Endothelial cell of umbilical vein (primary cell): ENCODE measurements around the gene SMPX. TPM values are rescaled to one million over a fixed set of nuclear protein-coding genes. Genes with fewer than 3 reads are reported as not detected.

ENCODE experiments used
- BruUV-seq: library from RNA; stranded (reverse); fragments of 400-500 nt; replicated peaks from 2 replicates; lab custom pipeline; 2021; lab: Mats Ljungman, UMichigan
- CTCF ChIA-PET: fragments of 300-600, 350-600 bp; sonication (Branson Sonifier 250); formaldehyde crosslinking; loops from one replicate; lab custom pipeline; 2021; ENCODE audit warnings: antibody characterized with exemption, inconsistent platforms; lab: Charles Lee
- POLR2A ChIA-PET: fragments of 300-600, 350-600 bp; sonication (Branson Sonifier 250); formaldehyde crosslinking; loops from one replicate; lab custom pipeline; 2021; ENCODE audit warnings: antibody characterized with exemption, inconsistent platforms; lab: Charles Lee
- DNase-seq: peaks from one replicate; pipeline ENCODE4 v3.0.0-alpha.2; 2011; ENCODE audit warnings: low read depth, low spot score
- FAIRE-seq: peaks from 2 replicates; lab custom pipeline; 2011; peaks lifted over from hg19 to GRCh38; lab: Jason Lieb, UNC
- H2AFZ ChIP-seq: 2 replicates; pipeline ENCODE4 v1.6.0; 2012; ENCODE audit warnings: low read depth, low read length, control low read depth, inconsistent platforms
- H3K27ac ChIP-seq: 2 replicates; pipeline ENCODE4 v1.5.1; 2011; ENCODE audit warnings: low read depth, mild to moderate bottlenecking, control low read depth, low read length, moderate library complexity; ENCODE audit not compliant: insufficient read depth
- H3K27me3 ChIP-seq, 2 experiments: 2 replicates each; pipeline versions ENCODE4 v1.6.0 to v1.6.1; 2011; ENCODE audit warnings: low read length in 2 of 2, mixed read lengths in 1 of 2; ENCODE audit not compliant: control insufficient read depth in 2 of 2, insufficient read depth in 2 of 2
- H3K36me3 ChIP-seq, 2 experiments: 2 replicates in 1 of 2; 3 replicates in 1 of 2; pipeline ENCODE4 v1.5.1; 2011; ENCODE audit warnings: low read length in 2 of 2, mild to moderate bottlenecking in 1 of 2, moderate library complexity in 1 of 2; ENCODE audit not compliant: control insufficient read depth in 2 of 2, insufficient read depth in 2 of 2; ENCODE audit errors: extremely low read depth in 1 of 2
- H3K4me1 ChIP-seq: 3 replicates; pipeline ENCODE4 v1.5.1; 2011; ENCODE audit warnings: mild to moderate bottlenecking, low read length; ENCODE audit not compliant: control insufficient read depth, insufficient read depth; ENCODE audit errors: extremely low read depth
- H3K4me2 ChIP-seq: 2 replicates; pipeline ENCODE4 v1.6.1; 2011; ENCODE audit warnings: low read length, control low read depth, mixed read lengths; ENCODE audit not compliant: insufficient read depth
- H3K4me3 ChIP-seq, 3 experiments: fragments of 200-600 bp in 1 of 3; sonication (generic), shearing (Covaris generic) in 1 of 3; replicated peaks in 1 of 3; 2 replicates each; pipeline ENCODE4 v1.5.1; 2011 to 2016; ENCODE audit warnings: control low read depth in 3 of 3, low read length in 3 of 3, mild to moderate bottlenecking in 2 of 3, inconsistent platforms in 1 of 3, low read depth in 1 of 3, moderate library complexity in 1 of 3; ENCODE audit not compliant: insufficient read depth in 1 of 3
- H3K79me2 ChIP-seq: 2 replicates; pipeline ENCODE4 v1.6.0; 2012; ENCODE audit warnings: low read length, inconsistent platforms; ENCODE audit not compliant: control insufficient read depth, insufficient read depth
- H3K9ac ChIP-seq: replicated peaks from 2 replicates; pipeline ENCODE3; 2011; ENCODE audit warnings: low read length, control low read depth; ENCODE audit not compliant: insufficient read depth; ENCODE audit errors: extremely low read depth
- H3K9me1 ChIP-seq: replicated peaks from 3 replicates; pipeline ENCODE4 v1.6.0; 2011; ENCODE audit warnings: mild to moderate bottlenecking, low read length; ENCODE audit not compliant: control insufficient read depth, insufficient read depth; ENCODE audit errors: extremely low read depth
- H3K9me3 ChIP-seq: replicated peaks from 2 replicates; pipeline ENCODE4 v1.5.1; 2012; ENCODE audit warnings: low read length, inconsistent platforms; ENCODE audit not compliant: control insufficient read depth, insufficient read depth
- H4K20me1 ChIP-seq: replicated peaks from 2 replicates; pipeline ENCODE3; 2011; ENCODE audit warnings: mild to moderate bottlenecking, low read length; ENCODE audit not compliant: control insufficient read depth, insufficient read depth; ENCODE audit errors: extremely low read depth
- CTCF ChIP-seq, 2 donors: IDR thresholded peaks; 1 replicate in 1 of 2; 2 replicates in 1 of 2; pipeline ENCODE4 v1.5.1; 2011; ENCODE audit warnings: low read length in 2 of 2, mild to moderate bottlenecking in 2 of 2, moderate library complexity in 2 of 2, control low read depth in 1 of 2, inconsistent platforms in 1 of 2, low read depth in 1 of 2; ENCODE audit not compliant: insufficient read depth in 1 of 2; ENCODE audit errors: extremely low read depth in 1 of 2
- EZH2 ChIP-seq: IDR thresholded peaks from 2 replicates; pipeline ENCODE4 v1.6.1; 2012; ENCODE audit warnings: borderline replicate concordance, low read depth, mild to moderate bottlenecking, moderate library complexity, low read length, inconsistent platforms; ENCODE audit not compliant: severe bottlenecking
- FOS ChIP-seq: IDR thresholded peaks from 2 replicates; pipeline ENCODE4 v1.6.1; 2011; ENCODE audit warnings: mild to moderate bottlenecking, low read length, moderate library complexity, borderline replicate concordance; ENCODE audit not compliant: insufficient read depth
- GATA2 ChIP-seq: IDR thresholded peaks from 2 replicates; pipeline ENCODE4 v1.7.0; 2011; ENCODE audit warnings: low read depth, mild to moderate bottlenecking, moderate library complexity, mixed read lengths, low read length; ENCODE audit not compliant: insufficient read length, insufficient read depth
- JUN ChIP-seq: IDR thresholded peaks from 2 replicates; pipeline ENCODE4 v1.6.1; 2011; ENCODE audit warnings: borderline replicate concordance, low read depth; ENCODE audit not compliant: insufficient read length, insufficient read depth
- MAX ChIP-seq: IDR thresholded peaks from 2 replicates; pipeline ENCODE4 v1.6.1; 2011; ENCODE audit not compliant: insufficient read depth, insufficient read length
- MYC ChIP-seq: IDR thresholded peaks from one replicate; pipeline ENCODE4 v1.6.1; 2011; ENCODE audit warnings: mild to moderate bottlenecking, low read depth, low read length
- POLR2A ChIP-seq: IDR thresholded peaks from 2 replicates; pipeline ENCODE4 v1.6.1; 2012; ENCODE audit warnings: low read depth, mild to moderate bottlenecking, control low read depth, low read length
- POLR2AphosphoS5 ChIP-seq: IDR thresholded peaks from 2 replicates; pipeline ENCODE4 v1.6.1; 2012; ENCODE audit warnings: low read depth, mild to moderate bottlenecking, control low read depth, low read length, moderate library complexity; ENCODE audit not compliant: insufficient read depth
- dilution Hi-C: fragments of 300-500 bp; cut with MboI; formaldehyde crosslinking; loops from one replicate; pipeline ENCODE4 v1.15.0; 2019; ENCODE audit warnings: low sequenced_read_pairs; ENCODE audit not compliant: extremely low pct_ligation_motif_present
- intact Hi-C: fragments of 100-400 bp; cut with micrococcal nuclease; formaldehyde crosslinking; loops from one replicate; pipeline ENCODE4 v1.10.0; 2022
- polyA plus RNA-seq, 4 experiments: library from polyadenylated mRNA; depleted of rRNA in 3 of 4; stranded (reverse) in 3 of 4; unstranded in 1 of 4; fragments of >200 nt; gene quantifications; 2 replicates each; pipeline versions ENCODE4 v1.2.1 to v1.2.3, GENCODE V29; 2011 to 2012; ENCODE audit warnings: missing spikeins in 1 of 4
- total RNA-seq: library from RNA; stranded (reverse); gene quantifications from 2 replicates; pipeline ENCODE4 v1.2.3, GENCODE V29; 2021

SMPX gene
- total and polyA plus RNA-seq, 2 donors (not counting 3 experiments of a cell fraction or from before 2014, with no cell fraction given): not detected

GRCh38 chrX:21748235-21748634 lies 9.7 kb downstream of the SMPX start:
- H3K4me2 ChIP-seq: no peak overlapping the region
- DNase-seq: peak; percentile 4
- dilution Hi-C loops (no loop called here), intact Hi-C loops (loop anchor here (5.0 kb wide), 2 partner anchors 89 to 229 kb away; partner anchors contain the start of gene MBTPS2)
- no TSS peak for BruUV-seq
- CTCF ChIA-PET: interaction anchor here (1.5 kb wide), 1 partner anchor 227 kb away, joined by 6 read pairs; no protein-coding TSS in a partner anchor
- H2AFZ ChIP-seq: no peak overlapping the region
- H3K27ac ChIP-seq: no peak overlapping the region
- FAIRE-seq: peak; percentile 24
- H3K27me3 ChIP-seq: peaks cover 0 to 9% of the 10 kb centered on the region in 2 experiments
- no peak overlapping the region for H3K9ac ChIP-seq
- POLR2A ChIA-PET: no interaction called here
- H3K4me1 ChIP-seq: peaks cover 6% of the 10 kb centered on the region
- no peaks in the 10 kb centered on the region for H3K9me1 ChIP-seq
- H3K4me3 ChIP-seq: no peak overlapping the region
- H3K9me3 ChIP-seq: no peaks in the 10 kb centered on the region
- no peaks in the 10 kb centered on the region for H4K20me1 ChIP-seq
- TF ChIP-seq POLR2A: no peak
- TF ChIP-seq CTCF (IDR thresholded peaks at IDR 0.05; ENCODE audit: extremely low read depth in 1 of 2, insufficient read depth in 1 of 2, low read depth in 1 of 2, low read length in 2 of 2): no peak
- no peak for TF ChIP-seq GATA2
- TF ChIP-seq EZH2: no peak
- no peak for TF ChIP-seq MAX
- no peak for TF ChIP-seq FOS
- no peak for TF ChIP-seq JUN
- no peak for TF ChIP-seq POLR2AphosphoS5
- no peak for TF ChIP-seq MYC
- H3K36me3 ChIP-seq: no peaks in the 10 kb centered on the region
- H3K79me2 ChIP-seq: no peaks in the 10 kb centered on the region
